Naive thymus-derived CD8-positive, alpha-beta T cell (primary cell): Measurements from ENCODE around the gene HERC6. TPM values are rescaled to one million over a fixed set of nuclear protein-coding genes. Genes with fewer than 3 reads are reported as not detected.
"Not testable (repeated sequence)": the region's sequence is repeated elsewhere in the genome, so short reads cannot be mapped to it uniquely, and the experiment has no call there.

Experiments
- ATAC-seq, 2 donors: fragments of 150-1000 bp; cut with Tn5 transposase in 1 of 2; sonication (Bioruptor Pico), chemical (Tn5 transposase) in 1 of 2; 1 replicate in 1 of 2; 2 replicates in 1 of 2; pipeline ENCODE4 v1.10.0; 2021; ENCODE audit warnings: mild to moderate bottlenecking in 2 of 2, moderate library complexity in 2 of 2
- POLR2A ChIA-PET: fragments of 350-600 bp; sonication (Branson Sonifier 250); formaldehyde crosslinking; loops from one replicate; lab custom pipeline; 2021; ENCODE audit warnings: antibody characterized with exemption; lab: Charles Lee
- DNase-seq, 10 donors: peaks; one replicate each; pipeline versions ENCODE4 v3.0.0 to v3.0.0-alpha.2; 2020 to 2022
- H3K27ac Mint-ChIP-seq, 10 donors: one replicate each; pipeline ENCODE4 v1.8.0; 2020 to 2022; ENCODE audit warnings: mild to moderate bottlenecking in 10 of 10, mixed read lengths in 10 of 10, moderate library complexity in 4 of 10, inconsistent platforms in 1 of 10
- H3K27me3 Mint-ChIP-seq, 5 donors: one replicate each; pipeline ENCODE4 v1.8.0; 2021 to 2022; ENCODE audit warnings: mixed read lengths in 5 of 5
- H3K36me3 Mint-ChIP-seq, 3 donors: one replicate each; pipeline ENCODE4 v1.8.0; 2020 to 2022; ENCODE audit warnings: mixed read lengths in 3 of 3, mild to moderate bottlenecking in 2 of 3, inconsistent platforms in 1 of 3
- H3K4me1 Mint-ChIP-seq, 4 donors: one replicate each; pipeline ENCODE4 v1.8.0; 2021 to 2022; ENCODE audit warnings: mixed read lengths in 4 of 4
- H3K4me3 Mint-ChIP-seq, 10 donors: one replicate each; pipeline ENCODE4 v1.8.0; 2020 to 2022; ENCODE audit warnings: mild to moderate bottlenecking in 10 of 10, mixed read lengths in 10 of 10, moderate library complexity in 6 of 10, inconsistent platforms in 1 of 10
- H3K9me3 Mint-ChIP-seq, 9 donors: one replicate each; pipeline ENCODE4 v1.8.0; 2020 to 2022; ENCODE audit warnings: mixed read lengths in 9 of 9, mild to moderate bottlenecking in 3 of 9, inconsistent platforms in 1 of 9, moderate library complexity in 1 of 9
- polyA plus RNA-seq, 3 donors: library from polyadenylated mRNA; unstranded; fragments of 300-500 nt; fragmentation: Illumina TruSeq; gene quantifications; one replicate each; pipeline ENCODE4 v1.2.3, GENCODE V29; 2021
- total RNA-seq, 8 experiments: library from RNA in 2 of 8; stranded (reverse) in 2 of 8; gene quantifications; one replicate each; pipeline ENCODE4 v1.2.3 and lab custom pipeline; 2021 to 2026

The HERC6 gene
- total and polyA plus RNA-seq, 5 experiments from 2014 or later = 10.8 to 35.5 (median 18.4) TPM

- Mint-ChIP-seq H3K4me1 (peaks cover 0 to 2% (median under 1%) of the 10 kb centered on the region in 4 donors), H3K27ac (peak overlapping the region in 6 of 10 donors; percentile 22 to 89 (median 76)), H3K4me3 (no peak overlapping the region), H3K27me3 (no peaks in the 10 kb centered on the region), H3K9me3 (no peaks in the 10 kb centered on the region), H3K36me3 (peaks cover 6 to 63% (median 47%) of the 10 kb centered on the region in 3 donors)
- DNase-seq (no peak), ATAC-seq (no peak)
- POLR2A ChIA-PET = no interaction called here
Measured at GRCh38 chr4:88439161-88439760, 60.6 kb downstream of the HERC6 start.

GRCh38 chr4:88440146-88440545 is 61.5 kb downstream of the HERC6 start:
- DNase-seq (no peak), ATAC-seq (no peak)
- Mint-ChIP-seq H3K4me3 (no peak overlapping the region), H3K27ac (peak overlapping the region in 7 of 10 donors; percentile 5 to 61 (median 29)), H3K4me1 (peaks cover 0 to 2% (median under 1%) of the 10 kb centered on the region in 4 donors), H3K9me3 (no peaks in the 10 kb centered on the region), H3K36me3 (peaks cover 6 to 56% (median 43%) of the 10 kb centered on the region in 3 donors), H3K27me3 (no peaks in the 10 kb centered on the region)
- POLR2A ChIA-PET = no interaction called here

DNA sequence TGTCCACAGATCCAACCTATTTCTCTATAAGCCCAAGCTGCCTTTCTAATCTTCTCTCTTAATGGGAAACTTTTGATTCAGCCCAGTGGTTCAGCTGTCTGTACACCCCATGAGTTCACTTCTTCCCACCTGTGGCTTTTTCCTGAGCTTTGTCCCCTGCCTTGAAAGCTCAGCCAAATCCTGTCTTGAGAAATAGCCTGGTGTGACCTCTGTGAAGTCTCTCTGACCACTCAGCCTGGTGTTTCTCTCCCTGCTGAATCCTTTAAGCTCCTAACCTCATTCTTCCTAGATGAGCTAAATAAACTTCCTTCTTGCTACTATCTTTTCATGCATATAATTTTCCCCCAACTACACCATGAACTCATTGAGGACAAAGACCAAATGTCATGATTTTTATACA is 63.0 kb downstream of the HERC6 start:
- ATAC-seq (no peak), DNase-seq (no peak)
- POLR2A ChIA-PET = no interaction called here
- no peaks in the 10 kb centered on the region for H3K27me3 Mint-ChIP-seq
- peaks cover 6 to 45% (median 35%) of the 10 kb centered on the region in 3 donors for H3K36me3 Mint-ChIP-seq
- no peaks in the 10 kb centered on the region for H3K9me3 Mint-ChIP-seq
- H3K4me3 Mint-ChIP-seq = no peak overlapping the region
- H3K27ac Mint-ChIP-seq = peak overlapping the region in 6 of 10 donors; percentile 2 to 64 (median 25)
- peaks cover 0 to 3% (median under 1%) of the 10 kb centered on the region in 4 donors for H3K4me1 Mint-ChIP-seq

- H3K36me3 Mint-ChIP-seq = peaks cover 6 to 41% (median 31%) of the 10 kb centered on the region in 3 donors
- ATAC-seq = no peak
- POLR2A ChIA-PET = no interaction called here
Measured at GRCh38 chr4:88442689-88443191, 64.1 kb downstream of the HERC6 start.

GRCh38 chr4:88443486-88443885 is 64.8 kb downstream of the HERC6 start:
- Mint-ChIP-seq H3K4me1 (peaks cover 0 to 3% (median under 1%) of the 10 kb centered on the region in 4 donors), H3K27ac (peak overlapping the region in 3 of 10 donors; percentile 2 to 65 (median 21)), H3K27me3 (no peaks in the 10 kb centered on the region), H3K36me3 (peaks cover 6 to 38% (median 31%) of the 10 kb centered on the region in 3 donors), H3K4me3 (no peak overlapping the region), H3K9me3 (no peaks in the 10 kb centered on the region)
- ATAC-seq (no peak), DNase-seq (no peak)
- POLR2A ChIA-PET = no interaction called here

More at GRCh38 chr4:88442689-88443191, 64.1 kb downstream of the HERC6 start:
- H3K4me1 Mint-ChIP-seq = peaks cover 0 to 3% (median under 1%) of the 10 kb centered on the region in 4 donors
- no peak overlapping the region for H3K4me3 Mint-ChIP-seq
- no peaks in the 10 kb centered on the region for H3K9me3 Mint-ChIP-seq
- peak overlapping the region in 5 of 10 donors; percentile 21 to 65 (median 36) for H3K27ac Mint-ChIP-seq
- no peaks in the 10 kb centered on the region for H3K27me3 Mint-ChIP-seq
- DNase-seq = no peak

GRCh38 chr4:88445252-88445651 is 66.6 kb downstream of the HERC6 start:
- no peak for ATAC-seq
- peaks cover 6 to 25% (median 20%) of the 10 kb centered on the region in 3 donors for H3K36me3 Mint-ChIP-seq
- POLR2A ChIA-PET = interaction anchor here (0.7 to 1.6 kb wide), 2 partner anchors 10 to 470 kb away, joined by 3 to 5 read pairs; no protein-coding TSS in a partner anchor

GRCh38 chr4:88446124-88446523 is 67.5 kb downstream of the HERC6 start:
- no peaks in the 10 kb centered on the region for H3K27me3 Mint-ChIP-seq
- peaks cover 0 to 2% (median under 1%) of the 10 kb centered on the region in 4 donors for H3K4me1 Mint-ChIP-seq
- no peak overlapping the region for H3K4me3 Mint-ChIP-seq
- H3K9me3 Mint-ChIP-seq = no peaks in the 10 kb centered on the region
- DNase-seq (no peak), ATAC-seq (no peak)
- no peak overlapping the region for H3K27ac Mint-ChIP-seq
- POLR2A ChIA-PET = interaction anchor here (1.6 kb wide), 1 partner anchor 9 kb away, joined by 5 read pairs; no protein-coding TSS in a partner anchor
- H3K36me3 Mint-ChIP-seq = peaks cover 6 to 19% (median 18%) of the 10 kb centered on the region in 3 donors

More at GRCh38 chr4:88445252-88445651, 66.6 kb downstream of the HERC6 start:
- Mint-ChIP-seq H3K4me1 (peaks cover 0 to 2% (median under 1%) of the 10 kb centered on the region in 4 donors), H3K27ac (no peak overlapping the region), H3K9me3 (no peaks in the 10 kb centered on the region), H3K4me3 (no peak overlapping the region), H3K27me3 (no peaks in the 10 kb centered on the region)
- no peak for DNase-seq

GRCh38 chr4:88447371-88448095 is 68.9 kb downstream of the HERC6 start:
- peaks cover under 1 to 10% (median 10%) of the 10 kb centered on the region in 3 donors for H3K36me3 Mint-ChIP-seq
- no peaks in the 10 kb centered on the region for H3K9me3 Mint-ChIP-seq
- no peaks in the 10 kb centered on the region for H3K27me3 Mint-ChIP-seq
- H3K4me1 Mint-ChIP-seq = peaks cover 0 to 4% (median under 1%) of the 10 kb centered on the region in 4 donors
- H3K27ac Mint-ChIP-seq = no peak overlapping the region
- H3K4me3 Mint-ChIP-seq = no peak overlapping the region
- DNase-seq (no peak), ATAC-seq (no peak)
- POLR2A ChIA-PET = interaction anchor here (0.9 kb wide), 1 partner anchor 9 kb away, joined by 4 read pairs; the partner anchor contains the start of gene HERC5

GRCh38 chr4:88448211-88448765 is 69.6 kb downstream of the HERC6 start:
- H3K4me3 Mint-ChIP-seq, H3K27me3 Mint-ChIP-seq, H3K4me1 Mint-ChIP-seq, H3K36me3 Mint-ChIP-seq, H3K27ac Mint-ChIP-seq, H3K9me3 Mint-ChIP-seq, DNase-seq, ATAC-seq: not testable (repeated sequence)
- POLR2A ChIA-PET = interaction anchor here (0.6 to 0.9 kb wide), 2 partner anchors 8 to 49 kb away, joined by 4 read pairs; partner anchors contain the start of gene HERC5

DNA sequence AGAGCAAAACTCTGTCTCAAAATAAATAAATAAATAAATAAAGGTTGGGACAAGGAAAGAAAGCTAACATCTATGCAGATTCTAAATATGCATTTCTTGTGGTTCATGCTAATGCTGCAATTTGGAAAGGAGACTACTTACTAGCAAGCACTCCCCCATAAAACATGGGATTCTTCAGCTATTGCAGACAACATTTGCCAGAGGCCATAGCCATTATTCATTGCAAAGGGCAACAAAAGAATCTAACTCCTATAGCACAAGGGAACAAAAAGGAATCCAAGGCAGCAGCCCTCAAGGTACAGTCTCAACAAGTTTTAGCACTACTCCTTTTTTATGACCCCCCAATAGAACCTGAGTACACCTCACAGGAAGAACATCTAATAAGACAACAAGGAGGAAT is 70.2 kb downstream of the HERC6 start:
- Mint-ChIP-seq H3K4me1 (peaks cover 0 to 4% (median 0%) of the 10 kb centered on the region in 4 donors), H3K4me3 (no peak overlapping the region), H3K36me3 (peaks cover 0 to 2% (median 0%) of the 10 kb centered on the region in 3 donors), H3K9me3 (no peaks in the 10 kb centered on the region), H3K27ac (no peak overlapping the region), H3K27me3 (no peaks in the 10 kb centered on the region)
- no peak for ATAC-seq
- POLR2A ChIA-PET = interaction anchor here (0.6 to 1.2 kb wide), 2 partner anchors 50 to 63 kb away, joined by 3 to 4 read pairs; no protein-coding TSS in a partner anchor
- no peak for DNase-seq

- Mint-ChIP-seq H3K4me1 (peaks cover 0 to 4% (median 0%) of the 10 kb centered on the region in 4 donors), H3K27me3 (no peaks in the 10 kb centered on the region), H3K4me3 (no peak overlapping the region), H3K9me3 (no peaks in the 10 kb centered on the region), H3K27ac (no peak overlapping the region), H3K36me3 (peaks cover 0 to 2% (median 0%) of the 10 kb centered on the region in 3 donors)
- POLR2A ChIA-PET = interaction anchor here (0.6 to 1.2 kb wide), 2 partner anchors 64 to 128 kb away, joined by 3 read pairs; no protein-coding TSS in a partner anchor
- DNase-seq = no peak
- ATAC-seq = no peak
Measured at GRCh38 chr4:88449290-88449689, 70.6 kb downstream of the HERC6 start.

- no peak for ATAC-seq
- DNase-seq = no peak
- Mint-ChIP-seq H3K27me3 (no peaks in the 10 kb centered on the region), H3K4me3 (peak overlapping the region in 1 of 10 donors; percentile 8), H3K36me3 (peaks cover 0 to 2% (median 0%) of the 10 kb centered on the region in 3 donors), H3K9me3 (no peaks in the 10 kb centered on the region), H3K27ac (no peak overlapping the region), H3K4me1 (peaks cover 0 to 15% (median 5%) of the 10 kb centered on the region in 4 donors)
- POLR2A ChIA-PET = no interaction called here
Measured at GRCh38 chr4:88451205-88451604, 72.6 kb downstream of the HERC6 start.
